ENCODE measurements around the gene SHOC1.

SHOC1 gene

GRCh38 chr9:111825468-111826145 lies 30.9 kb upstream of the SHOC1 start:
- Histone ChIP-seq H3K9ac (ENCODE audit: low read length) (no peak overlapping the region), H4K20me1 (ENCODE audit: low read depth, low read length) (no peaks in the 10 kb centered on the region), H3K9me3 (ENCODE audit: insufficient read depth, low read length) (no peaks in the 10 kb centered on the region), H3K27ac (ENCODE audit: low read depth, low read length) (no peak overlapping the region), H3K4me3 (ENCODE audit: insufficient read depth, low read length, poor library complexity, severe bottlenecking) (no peak overlapping the region), H3K27me3 (ENCODE audit: low read length) (no peaks in the 10 kb centered on the region), H3K4me2 (ENCODE audit: low read depth, low read length, poor library complexity, severe bottlenecking) (no peak overlapping the region), H3K36me3 (ENCODE audit: low read length) (no peaks in the 10 kb centered on the region), H2AFZ (ENCODE audit: low read depth, low read length, severe bottlenecking) (peak overlapping the region; percentile 57), H3F3A (ENCODE audit: insufficient read depth) (no peaks in the 10 kb centered on the region; the same call in 1 of the 2 replicates), H3K9me2 (replicated peaks; ENCODE audit: insufficient read depth, low read length) (no peaks in the 10 kb centered on the region), H3K79me2 (ENCODE audit: insufficient read depth, low read length) (no peaks in the 10 kb centered on the region)
- no peak for TF ChIP-seq EZH2phosphoT487 (conservative IDR thresholded peaks at IDR 0.05; ENCODE audit: low read length)
- TF ChIP-seq CTCF (IDR thresholded peaks at IDR 0.05; ENCODE audit: insufficient read depth, low read length, poor library complexity, severe bottlenecking) = no peak

GRCh38 chr9:111821006-111821528 lies 26.3 kb upstream of the SHOC1 start:
- no peak overlapping the region for H3K27ac ChIP-seq (ENCODE audit: low read depth, low read length)
- H3K9me2 ChIP-seq (replicated peaks; ENCODE audit: insufficient read depth, low read length) = no peaks in the 10 kb centered on the region
- H4K20me1 ChIP-seq (ENCODE audit: low read depth, low read length) = no peaks in the 10 kb centered on the region
- no peaks in the 10 kb centered on the region for H3K36me3 ChIP-seq (ENCODE audit: low read length)
- H3K4me2 ChIP-seq (ENCODE audit: low read depth, low read length, poor library complexity, severe bottlenecking) = no peak overlapping the region
- H3K4me3 ChIP-seq (ENCODE audit: insufficient read depth, low read length, poor library complexity, severe bottlenecking) = no peak overlapping the region
- no peaks in the 10 kb centered on the region for H3K27me3 ChIP-seq (ENCODE audit: low read length)
- H3K79me2 ChIP-seq (ENCODE audit: insufficient read depth, low read length) = no peaks in the 10 kb centered on the region
- no peak overlapping the region for H2AFZ ChIP-seq (ENCODE audit: low read depth, low read length, severe bottlenecking)
- no peaks in the 10 kb centered on the region for H3K9me3 ChIP-seq (ENCODE audit: insufficient read depth, low read length)
- no peak for TF ChIP-seq EZH2phosphoT487 (conservative IDR thresholded peaks at IDR 0.05; ENCODE audit: low read length)
- TF ChIP-seq CTCF (IDR thresholded peaks at IDR 0.05; ENCODE audit: insufficient read depth, low read length, poor library complexity, severe bottlenecking) = no peak
- no peak overlapping the region for H3K9ac ChIP-seq (ENCODE audit: low read length)
- H3F3A ChIP-seq (ENCODE audit: insufficient read depth) = no peaks in the 10 kb centered on the region; the same call in 1 of the 2 replicates

- H3F3A ChIP-seq (ENCODE audit: insufficient read depth) = no peaks in the 10 kb centered on the region
- H3K9me2 ChIP-seq (replicated peaks; ENCODE audit: insufficient read depth, low read length) = no peaks in the 10 kb centered on the region
- no peak overlapping the region for H3K9ac ChIP-seq (ENCODE audit: low read length)
- H4K20me1 ChIP-seq (ENCODE audit: low read depth, low read length) = no peaks in the 10 kb centered on the region
- no peak overlapping the region for H3K4me3 ChIP-seq (ENCODE audit: insufficient read depth, low read length, poor library complexity, severe bottlenecking)
- H3K27ac ChIP-seq (ENCODE audit: low read depth, low read length) = no peak overlapping the region
- H3K4me2 ChIP-seq (ENCODE audit: low read depth, low read length, poor library complexity, severe bottlenecking) = no peak overlapping the region
- H3K9me3 ChIP-seq (ENCODE audit: insufficient read depth, low read length) = no peaks in the 10 kb centered on the region
- H3K79me2 ChIP-seq (ENCODE audit: insufficient read depth, low read length) = no peaks in the 10 kb centered on the region
- H3K36me3 ChIP-seq (ENCODE audit: low read length) = no peaks in the 10 kb centered on the region
- no peak overlapping the region for H2AFZ ChIP-seq (ENCODE audit: low read depth, low read length, severe bottlenecking)
- TF ChIP-seq CTCF (IDR thresholded peaks at IDR 0.05; ENCODE audit: insufficient read depth, low read length, poor library complexity, severe bottlenecking) = no peak
- TF ChIP-seq EZH2phosphoT487 (conservative IDR thresholded peaks at IDR 0.05; ENCODE audit: low read length) = no peak
- no peaks in the 10 kb centered on the region for H3K27me3 ChIP-seq (ENCODE audit: low read length)
Measured at GRCh38 chr9:111819360-111819759, 24.6 kb upstream of the SHOC1 start.
